ENCODE data around the gene PPP1CC. TPM values are rescaled to one million over a fixed set of nuclear protein-coding genes. Genes with fewer than 3 reads are reported as not detected.

Gene PPP1CC
- total RNA-seq, 1 donor: 107 TPM

GRCh38 chr12:110778833-110779577 is 36.3 kb upstream of the PPP1CC start:
- Histone ChIP-seq H2AFZ (ENCODE audit: low read length) (no peak overlapping the region), H3K27me3 (ENCODE audit: insufficient read depth, low read length) (peaks cover 4% of the 10 kb centered on the region), H3K27ac (ENCODE audit: low read depth, low read length) (no peak overlapping the region), H3K9me3 (ENCODE audit: low read depth, low read length) (no peaks in the 10 kb centered on the region), H3K4me1 (ENCODE audit: insufficient read depth, low read length) (no peaks in the 10 kb centered on the region), H4K20me1 (ENCODE audit: insufficient read depth, low read length) (no peaks in the 10 kb centered on the region), H3K36me3 (ENCODE audit: insufficient read depth, low read length) (no peaks in the 10 kb centered on the region), H3K4me2 (ENCODE audit: insufficient read depth, low read length) (no peak overlapping the region), H3K79me2 (ENCODE audit: insufficient read depth, low read length) (no peaks in the 10 kb centered on the region), H3K4me3 (ENCODE audit: insufficient read depth, low read length) (no peak overlapping the region)
- peak; percentile 52 for DNase-seq (ENCODE audit: insufficient read length, low spot score, missing footprints)
- TF ChIP-seq, protein P1, sequence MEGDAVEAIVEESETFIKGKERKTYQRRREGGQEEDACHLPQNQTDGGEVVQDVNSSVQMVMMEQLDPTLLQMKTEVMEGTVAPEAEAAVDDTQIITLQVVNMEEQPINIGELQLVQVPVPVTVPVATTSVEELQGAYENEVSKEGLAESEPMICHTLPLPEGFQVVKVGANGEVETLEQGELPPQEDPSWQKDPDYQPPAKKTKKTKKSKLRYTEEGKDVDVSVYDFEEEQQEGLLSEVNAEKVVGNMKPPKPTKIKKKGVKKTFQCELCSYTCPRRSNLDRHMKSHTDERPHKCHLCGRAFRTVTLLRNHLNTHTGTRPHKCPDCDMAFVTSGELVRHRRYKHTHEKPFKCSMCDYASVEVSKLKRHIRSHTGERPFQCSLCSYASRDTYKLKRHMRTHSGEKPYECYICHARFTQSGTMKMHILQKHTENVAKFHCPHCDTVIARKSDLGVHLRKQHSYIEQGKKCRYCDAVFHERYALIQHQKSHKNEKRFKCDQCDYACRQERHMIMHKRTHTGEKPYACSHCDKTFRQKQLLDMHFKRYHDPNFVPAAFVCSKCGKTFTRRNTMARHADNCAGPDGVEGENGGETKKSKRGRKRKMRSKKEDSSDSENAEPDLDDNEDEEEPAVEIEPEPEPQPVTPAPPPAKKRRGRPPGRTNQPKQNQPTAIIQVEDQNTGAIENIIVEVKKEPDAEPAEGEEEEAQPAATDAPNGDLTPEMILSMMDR (IDR thresholded peaks at IDR 0.05; ENCODE audit: extremely low read depth, low read depth, low read length): no peak

DNA sequence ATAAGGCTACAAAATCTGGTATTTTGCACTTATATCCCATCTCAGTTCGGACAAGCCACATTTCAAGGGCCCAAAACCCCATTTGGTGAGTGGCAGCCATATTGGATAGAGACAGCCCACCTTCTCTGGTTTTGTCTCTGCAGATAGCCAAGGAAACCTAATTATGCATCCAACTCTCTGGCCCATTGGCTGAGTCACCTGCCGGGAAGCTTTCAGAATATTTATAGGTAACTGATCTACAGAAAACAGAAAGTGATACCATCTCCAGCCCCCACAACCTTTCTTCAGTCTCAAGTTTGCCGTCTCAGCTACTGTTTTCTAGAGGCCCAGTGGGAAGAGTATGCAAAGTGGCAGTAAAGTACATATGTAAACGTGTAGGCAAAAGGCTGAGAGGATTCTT is 33.7 kb upstream of the PPP1CC start:
- H3K27me3 ChIP-seq (ENCODE audit: insufficient read depth, low read length): peaks cover 4% of the 10 kb centered on the region
- H4K20me1 ChIP-seq (ENCODE audit: insufficient read depth, low read length): no peaks in the 10 kb centered on the region
- DNase-seq (ENCODE audit: insufficient read length, low spot score, missing footprints): no peak
- H3K9me3 ChIP-seq (ENCODE audit: low read depth, low read length): no peaks in the 10 kb centered on the region
- H3K79me2 ChIP-seq (ENCODE audit: insufficient read depth, low read length): no peaks in the 10 kb centered on the region
- TF ChIP-seq, protein P1 (IDR thresholded peaks at IDR 0.05; ENCODE audit: extremely low read depth, low read depth, low read length): no peak
- H3K27ac ChIP-seq (ENCODE audit: low read depth, low read length): no peak overlapping the region
- H3K36me3 ChIP-seq (ENCODE audit: insufficient read depth, low read length): no peaks in the 10 kb centered on the region
- H3K4me2 ChIP-seq (ENCODE audit: insufficient read depth, low read length): no peak overlapping the region
- H2AFZ ChIP-seq (ENCODE audit: low read length): no peak overlapping the region
- H3K4me1 ChIP-seq (ENCODE audit: insufficient read depth, low read length): no peaks in the 10 kb centered on the region
- no peak overlapping the region for H3K4me3 ChIP-seq (ENCODE audit: insufficient read depth, low read length)

- no peak for DNase-seq (ENCODE audit: insufficient read length, low spot score, missing footprints)
- Histone ChIP-seq H3K27me3 (ENCODE audit: insufficient read depth, low read length) (peaks cover 4% of the 10 kb centered on the region), H3K4me3 (ENCODE audit: insufficient read depth, low read length) (no peak overlapping the region), H3K4me2 (ENCODE audit: insufficient read depth, low read length) (no peak overlapping the region), H4K20me1 (ENCODE audit: insufficient read depth, low read length) (no peaks in the 10 kb centered on the region), H3K4me1 (ENCODE audit: insufficient read depth, low read length) (no peaks in the 10 kb centered on the region), H2AFZ (ENCODE audit: low read length) (no peak overlapping the region), H3K36me3 (ENCODE audit: insufficient read depth, low read length) (no peaks in the 10 kb centered on the region), H3K79me2 (ENCODE audit: insufficient read depth, low read length) (no peaks in the 10 kb centered on the region), H3K9me3 (ENCODE audit: low read depth, low read length) (no peaks in the 10 kb centered on the region), H3K27ac (ENCODE audit: low read depth, low read length) (no peak overlapping the region)
- TF ChIP-seq, protein P1 (IDR thresholded peaks at IDR 0.05; ENCODE audit: extremely low read depth, low read depth, low read length): no peak
These were observed 33.3 kb upstream of the PPP1CC start for GRCh38 chr12:110775997-110776396.

GRCh38 chr12:110774824-110775223 is 32.1 kb upstream of the PPP1CC start:
- peaks cover 4% of the 10 kb centered on the region for H3K27me3 ChIP-seq (ENCODE audit: insufficient read depth, low read length)
- DNase-seq (ENCODE audit: insufficient read length, low spot score, missing footprints): no peak
- no peak overlapping the region for H2AFZ ChIP-seq (ENCODE audit: low read length)
- TF ChIP-seq, protein P1 (IDR thresholded peaks at IDR 0.05; ENCODE audit: extremely low read depth, low read depth, low read length): no peak
- H3K36me3 ChIP-seq (ENCODE audit: insufficient read depth, low read length): no peaks in the 10 kb centered on the region
- no peaks in the 10 kb centered on the region for H3K9me3 ChIP-seq (ENCODE audit: low read depth, low read length)
- no peaks in the 10 kb centered on the region for H4K20me1 ChIP-seq (ENCODE audit: insufficient read depth, low read length)
- H3K27ac ChIP-seq (ENCODE audit: low read depth, low read length): no peak overlapping the region
- H3K4me1 ChIP-seq (ENCODE audit: insufficient read depth, low read length): no peaks in the 10 kb centered on the region
- H3K4me3 ChIP-seq (ENCODE audit: insufficient read depth, low read length): no peak overlapping the region
- no peaks in the 10 kb centered on the region for H3K79me2 ChIP-seq (ENCODE audit: insufficient read depth, low read length)
- no peak overlapping the region for H3K4me2 ChIP-seq (ENCODE audit: insufficient read depth, low read length)
